Astrocyte (in vitro differentiated cells and primary cell): Measurements from ENCODE around the gene ABTB2. TPM values are rescaled to one million over a fixed set of nuclear protein-coding genes. Genes with fewer than 3 reads are reported as not detected.

Source experiments
- DNase-seq: peaks from one replicate; pipeline ENCODE4 v3.0.0-alpha.2; 2010; ENCODE audit warnings: low read depth
- FAIRE-seq: peaks from 2 replicates; lab custom pipeline; 2011; peaks lifted over from hg19 to GRCh38; lab: Jason Lieb, UNC
- H2AFZ ChIP-seq: 2 replicates; pipeline ENCODE4 v1.6.0; 2012; ENCODE audit warnings: low read depth, low read length, inconsistent platforms
- H3K27ac ChIP-seq: 2 replicates; pipeline ENCODE4 v1.5.1; 2011; ENCODE audit warnings: low read depth, low read length, inconsistent platforms
- H3K27me3 ChIP-seq: 2 replicates; pipeline ENCODE4 v1.6.0; 2011; ENCODE audit warnings: low read length, inconsistent platforms; ENCODE audit not compliant: insufficient read depth
- H3K36me3 ChIP-seq: 2 replicates; pipeline ENCODE4 v1.5.1; 2011; ENCODE audit warnings: low read length, inconsistent platforms; ENCODE audit not compliant: insufficient read depth
- H3K4me1 ChIP-seq: 2 replicates; pipeline ENCODE4 v1.5.1; 2011; ENCODE audit warnings: low read length, inconsistent platforms; ENCODE audit not compliant: insufficient read depth
- H3K4me2 ChIP-seq: 2 replicates; pipeline ENCODE4 v1.6.0; 2012; ENCODE audit warnings: low read length, inconsistent platforms
- H3K4me3 ChIP-seq: 2 replicates; pipeline ENCODE4 v1.5.1; 2011; ENCODE audit warnings: low read depth, mild to moderate bottlenecking, low read length, inconsistent platforms; ENCODE audit not compliant: insufficient read depth
- H3K79me2 ChIP-seq: 2 replicates; pipeline ENCODE4 v1.6.0; 2012; ENCODE audit warnings: mild to moderate bottlenecking, low read length, inconsistent platforms; ENCODE audit not compliant: insufficient read depth
- H3K9ac ChIP-seq: 2 replicates; pipeline ENCODE4 v1.6.0; 2012; ENCODE audit warnings: mild to moderate bottlenecking, low read length, inconsistent platforms
- H3K9me3 ChIP-seq: 2 replicates; pipeline ENCODE4 v1.5.1; 2012; ENCODE audit warnings: low read depth, mild to moderate bottlenecking, low read length, inconsistent platforms; ENCODE audit not compliant: insufficient read depth
- H4K20me1 ChIP-seq: 2 replicates; pipeline ENCODE4 v1.6.0; 2012; ENCODE audit warnings: low read length, inconsistent platforms; ENCODE audit not compliant: insufficient read depth
- H3K27ac Mint-ChIP-seq: one replicate; pipeline ENCODE4 v1.8.0; 2021; ENCODE audit warnings: mild to moderate bottlenecking, mixed read lengths; ENCODE audit not compliant: unreplicated experiment
- H3K27me3 Mint-ChIP-seq: one replicate; pipeline ENCODE4 v1.8.0; 2021; ENCODE audit warnings: low read depth, mixed read lengths; ENCODE audit not compliant: unreplicated experiment
- H3K36me3 Mint-ChIP-seq: one replicate; pipeline ENCODE4 v1.8.0; 2021; ENCODE audit warnings: low read depth, mixed read lengths; ENCODE audit not compliant: unreplicated experiment
- H3K4me1 Mint-ChIP-seq: one replicate; pipeline ENCODE4 v1.8.0; 2021; ENCODE audit warnings: low read depth, mixed read lengths; ENCODE audit not compliant: unreplicated experiment
- H3K4me3 Mint-ChIP-seq: one replicate; pipeline ENCODE4 v1.8.0; 2021; ENCODE audit warnings: mild to moderate bottlenecking, moderate library complexity, mixed read lengths; ENCODE audit not compliant: unreplicated experiment
- H3K9me3 Mint-ChIP-seq: one replicate; pipeline ENCODE4 v1.8.0; 2021; ENCODE audit warnings: mild to moderate bottlenecking, mixed read lengths; ENCODE audit not compliant: unreplicated experiment
- EZH2 ChIP-seq: IDR thresholded peaks from 2 replicates; pipeline ENCODE4 v1.6.1; 2012; ENCODE audit warnings: mild to moderate bottlenecking, low read length, inconsistent platforms; ENCODE audit not compliant: insufficient read depth
- total RNA-seq: library from RNA; stranded (reverse); gene quantifications from 2 replicates; pipeline ENCODE4 v1.2.1, GENCODE V29; 2021
- TF ChIP-seq, protein P1 (sequence below): IDR thresholded peaks from 2 replicates; pipeline ENCODE4 v1.5.1; 2011; ENCODE audit warnings: low read depth, mild to moderate bottlenecking, inconsistent platforms, low read length, moderate library complexity; ENCODE audit not compliant: insufficient read depth

ABTB2 gene
- total RNA-seq, 1 donor from 2014 or later, result 14.1 TPM

DNA sequence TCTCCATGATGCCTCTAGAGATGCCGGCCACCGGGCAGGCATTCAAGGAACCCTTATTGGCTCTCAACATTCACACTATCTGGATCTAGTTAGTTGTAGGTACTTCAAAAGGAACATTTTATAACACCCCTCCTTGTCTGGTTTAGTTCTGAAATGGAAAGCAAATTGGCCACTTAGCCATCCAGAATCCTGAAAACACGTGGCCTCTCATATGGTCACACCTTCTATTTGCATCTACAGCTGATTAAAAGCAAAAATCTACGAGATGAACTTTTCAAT, 29.2 kb downstream of the ABTB2 start:
- no peaks in the 10 kb centered on the region for H3K9me3 Mint-ChIP-seq
- Histone ChIP-seq H3K79me2 (peaks cover 11% of the 10 kb centered on the region), H2AFZ (no peak overlapping the region), H3K4me1 (peaks cover 14% of the 10 kb centered on the region), H3K27me3 (no peaks in the 10 kb centered on the region), H3K36me3 (no peaks in the 10 kb centered on the region), H3K4me3 (no peak overlapping the region), H3K4me2 (no peak overlapping the region), H4K20me1 (peaks cover 72% of the 10 kb centered on the region), H3K9me3 (no peaks in the 10 kb centered on the region), H3K27ac (no peak overlapping the region), H3K9ac (no peak overlapping the region)
- no peak overlapping the region for H3K4me3 Mint-ChIP-seq
- no peak overlapping the region for H3K27ac Mint-ChIP-seq
- TF ChIP-seq EZH2, result no peak
- TF ChIP-seq, protein P1, sequence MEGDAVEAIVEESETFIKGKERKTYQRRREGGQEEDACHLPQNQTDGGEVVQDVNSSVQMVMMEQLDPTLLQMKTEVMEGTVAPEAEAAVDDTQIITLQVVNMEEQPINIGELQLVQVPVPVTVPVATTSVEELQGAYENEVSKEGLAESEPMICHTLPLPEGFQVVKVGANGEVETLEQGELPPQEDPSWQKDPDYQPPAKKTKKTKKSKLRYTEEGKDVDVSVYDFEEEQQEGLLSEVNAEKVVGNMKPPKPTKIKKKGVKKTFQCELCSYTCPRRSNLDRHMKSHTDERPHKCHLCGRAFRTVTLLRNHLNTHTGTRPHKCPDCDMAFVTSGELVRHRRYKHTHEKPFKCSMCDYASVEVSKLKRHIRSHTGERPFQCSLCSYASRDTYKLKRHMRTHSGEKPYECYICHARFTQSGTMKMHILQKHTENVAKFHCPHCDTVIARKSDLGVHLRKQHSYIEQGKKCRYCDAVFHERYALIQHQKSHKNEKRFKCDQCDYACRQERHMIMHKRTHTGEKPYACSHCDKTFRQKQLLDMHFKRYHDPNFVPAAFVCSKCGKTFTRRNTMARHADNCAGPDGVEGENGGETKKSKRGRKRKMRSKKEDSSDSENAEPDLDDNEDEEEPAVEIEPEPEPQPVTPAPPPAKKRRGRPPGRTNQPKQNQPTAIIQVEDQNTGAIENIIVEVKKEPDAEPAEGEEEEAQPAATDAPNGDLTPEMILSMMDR, result no peak
- H3K4me1 Mint-ChIP-seq, result peaks cover 15% of the 10 kb centered on the region
- no peak for FAIRE-seq
- peaks cover 4% of the 10 kb centered on the region for H3K36me3 Mint-ChIP-seq
- H3K27me3 Mint-ChIP-seq, result peaks cover 3% of the 10 kb centered on the region
- DNase-seq, result no peak

DNA sequence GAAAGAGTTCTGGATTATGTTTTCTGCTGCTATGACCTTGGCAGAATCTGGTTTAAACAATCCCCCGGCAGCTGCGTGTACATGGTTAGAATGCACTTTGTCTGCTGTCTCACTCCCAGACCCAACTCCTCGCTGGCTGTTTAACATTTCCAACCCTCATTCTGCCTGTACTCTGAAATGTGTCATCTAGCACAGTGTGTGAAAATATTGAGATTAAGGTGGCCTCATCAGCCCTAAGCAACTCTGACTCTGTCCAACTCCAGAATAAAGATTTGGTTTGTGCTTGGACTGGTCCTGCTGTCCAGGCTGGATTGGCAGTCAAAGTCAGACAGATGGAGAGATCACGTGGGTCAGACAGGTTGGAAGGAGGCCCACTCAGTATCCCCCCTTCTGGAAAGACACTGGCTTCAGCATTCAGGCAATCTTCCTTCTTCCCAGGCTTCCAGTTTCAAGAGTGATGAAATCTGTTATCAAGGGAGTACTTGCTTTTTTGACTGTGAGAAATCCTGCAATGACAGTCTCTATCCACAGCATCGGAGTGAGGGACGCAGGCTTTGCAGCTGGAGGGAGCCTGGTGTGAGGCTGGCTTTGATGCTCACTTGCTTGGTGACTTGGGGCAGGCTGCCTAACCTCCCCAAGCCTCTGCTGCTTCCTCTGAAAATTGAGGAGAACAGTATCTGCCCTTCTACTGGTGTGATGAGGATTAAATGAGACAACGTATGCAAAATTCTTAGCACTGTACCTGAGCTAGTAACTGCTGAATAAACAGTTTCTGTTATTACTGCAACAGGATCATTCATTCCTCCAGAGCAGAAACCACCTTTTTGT, 29.8 kb downstream of the ABTB2 start:
- H2AFZ ChIP-seq, result no peak overlapping the region
- H3K4me1 ChIP-seq, result peaks cover 14% of the 10 kb centered on the region
- H4K20me1 ChIP-seq, result peaks cover 70% of the 10 kb centered on the region
- no peaks in the 10 kb centered on the region for H3K9me3 ChIP-seq
- no peak overlapping the region for H3K4me2 ChIP-seq
- peaks cover 14% of the 10 kb centered on the region for H3K79me2 ChIP-seq
- no peak overlapping the region for H3K4me3 ChIP-seq
- no peak overlapping the region for H3K9ac ChIP-seq
- H3K27ac ChIP-seq, result no peak overlapping the region
- FAIRE-seq (no peak), DNase-seq (no peak)
- no peaks in the 10 kb centered on the region for H3K36me3 ChIP-seq
- H3K27me3 Mint-ChIP-seq, result peaks cover 3% of the 10 kb centered on the region
- no peaks in the 10 kb centered on the region for H3K9me3 Mint-ChIP-seq
- peaks cover 4% of the 10 kb centered on the region for H3K36me3 Mint-ChIP-seq
- no peaks in the 10 kb centered on the region for H3K27me3 ChIP-seq
- peaks cover 15% of the 10 kb centered on the region for H3K4me1 Mint-ChIP-seq
- H3K4me3 Mint-ChIP-seq, result no peak overlapping the region
- TF ChIP-seq, protein P1, result no peak
- no peak for TF ChIP-seq EZH2
- H3K27ac Mint-ChIP-seq, result no peak overlapping the region

DNA sequence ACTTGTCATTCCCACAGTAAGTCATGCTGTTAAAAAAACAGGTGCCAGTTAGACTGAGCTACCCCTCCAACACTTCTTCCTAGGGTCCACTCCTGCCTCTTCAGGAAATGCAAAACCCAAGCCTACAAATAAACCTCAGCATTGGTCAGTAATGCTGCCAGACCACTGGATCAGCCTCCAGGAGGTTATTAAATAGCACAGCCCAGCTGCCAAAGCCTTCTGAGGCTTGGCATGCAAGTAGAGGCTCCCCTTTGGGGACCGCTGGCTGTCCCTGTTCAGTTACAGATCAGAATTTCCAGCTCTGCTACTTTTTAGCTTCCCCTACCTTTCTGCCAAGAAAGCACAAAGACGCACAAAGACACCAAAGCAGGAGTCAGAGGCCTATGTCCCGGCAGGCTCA, 33.3 kb downstream of the ABTB2 start:
- Histone ChIP-seq H3K9ac (no peak overlapping the region), H3K4me1 (no peaks in the 10 kb centered on the region), H3K79me2 (peaks cover 11% of the 10 kb centered on the region), H4K20me1 (peaks cover 52% of the 10 kb centered on the region), H3K36me3 (no peaks in the 10 kb centered on the region), H3K4me2 (no peak overlapping the region), H2AFZ (no peak overlapping the region), H3K4me3 (no peak overlapping the region), H3K27ac (no peak overlapping the region), H3K9me3 (no peaks in the 10 kb centered on the region), H3K27me3 (no peaks in the 10 kb centered on the region)
- H3K9me3 Mint-ChIP-seq, result no peaks in the 10 kb centered on the region
- H3K27me3 Mint-ChIP-seq, result peaks cover 3% of the 10 kb centered on the region
- H3K27ac Mint-ChIP-seq, result no peak overlapping the region
- DNase-seq (no peak), FAIRE-seq (no peak)
- peaks cover 4% of the 10 kb centered on the region for H3K36me3 Mint-ChIP-seq
- peaks cover 3% of the 10 kb centered on the region for H3K4me1 Mint-ChIP-seq
- no peak overlapping the region for H3K4me3 Mint-ChIP-seq
- TF ChIP-seq EZH2, result no peak
- TF ChIP-seq, protein P1, result no peak
